OCI-M2 (cell line): ENCODE results near the gene FBXW2.
"Not testable (repeated sequence)": the region's sequence is repeated elsewhere in the genome, so short reads cannot be mapped to it uniquely, and the experiment has no call there.

Source experiments
- DNase-seq: peaks from one replicate; lab custom pipeline; 2025; ENCODE audit not compliant: unreplicated experiment; lab: John Stamatoyannopoulos, UW

Gene FBXW2

GRCh38 chr9:120792898-120793765 is at the start of gene FBXW2:
Gene FBXW2, minus strand, starts transcription at chr9:120793416. Its CDS starts 5,158 bp downstream, at chr9:120788258.
- no peak for DNase-seq

DNA sequence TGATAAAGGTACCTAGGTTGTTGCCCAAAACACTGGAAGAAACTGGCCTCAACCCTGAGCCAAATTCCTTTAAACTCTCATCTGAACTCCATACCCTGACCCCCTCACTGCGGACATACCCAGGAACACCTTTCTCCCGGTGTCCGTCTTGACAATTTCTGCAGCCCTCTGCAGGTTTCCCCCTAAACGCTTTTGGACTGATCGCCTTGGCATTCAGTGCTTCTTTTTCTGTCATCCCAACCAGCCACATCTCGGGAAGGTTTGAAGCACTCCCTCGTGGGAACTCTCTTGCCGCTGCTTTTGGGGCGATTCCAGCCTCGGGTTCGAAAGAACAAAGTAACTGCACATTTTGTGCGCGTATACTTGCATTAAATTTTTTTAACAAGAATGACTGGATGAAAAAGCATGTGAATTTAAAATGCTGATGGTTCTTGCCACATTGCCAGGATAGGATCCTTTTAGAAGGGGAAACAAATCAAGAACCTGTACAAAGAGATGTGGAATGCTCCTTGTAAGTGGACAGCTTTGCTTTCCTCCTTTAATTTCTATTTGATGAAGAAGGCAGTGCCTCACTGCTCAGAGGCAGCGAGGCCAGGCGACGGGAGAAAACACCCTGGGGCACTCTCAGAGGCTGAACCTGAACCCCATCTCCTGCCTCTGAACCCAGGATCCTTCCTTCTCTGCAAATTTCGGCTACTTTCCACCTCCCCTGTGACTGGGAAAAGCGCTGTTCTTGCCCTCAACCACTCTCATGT is 48.9 kb upstream of the FBXW2 start:
- DNase-seq: no peak

DNA sequence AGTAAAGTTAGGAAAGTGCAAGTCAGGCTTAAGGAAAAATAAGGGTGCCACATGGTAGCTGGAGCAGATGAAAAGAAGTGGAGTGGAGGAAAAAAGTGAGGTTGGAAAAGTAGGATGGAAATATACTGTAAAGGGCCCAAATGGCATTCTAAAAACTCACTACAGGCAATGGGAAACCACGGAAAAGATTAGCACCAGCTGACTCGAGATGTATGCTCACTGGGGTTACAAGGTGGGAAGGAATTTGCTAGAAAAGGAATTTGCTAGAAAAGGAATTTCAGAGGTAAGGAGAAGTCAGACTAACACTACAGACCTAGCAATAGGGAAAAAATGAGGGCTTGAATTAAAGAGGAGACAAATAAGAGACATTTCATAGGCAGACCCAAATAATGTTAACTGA is 45.9 kb upstream of the FBXW2 start:
- no peak for DNase-seq

DNA sequence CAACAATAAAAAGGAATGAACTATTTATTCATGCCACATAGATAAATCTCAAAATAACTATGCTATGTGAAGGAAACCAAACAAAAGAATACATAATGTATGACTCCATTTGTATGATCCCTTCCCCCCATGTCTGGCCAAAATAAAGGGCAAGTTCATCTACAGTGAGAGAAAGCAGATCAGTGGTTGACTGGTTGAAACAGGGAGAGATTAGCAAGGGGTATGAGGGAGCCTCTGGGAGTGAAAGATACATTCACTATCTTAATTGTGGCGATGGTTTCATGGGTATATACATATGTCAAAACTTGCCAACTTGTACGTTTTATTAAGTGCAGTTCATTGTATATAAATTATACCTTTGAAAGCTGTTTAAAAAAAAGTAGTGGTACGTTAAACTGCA is 44.7 kb upstream of the FBXW2 start:
- no peak for DNase-seq

- no peak for DNase-seq
These were observed 40.1 kb upstream of the FBXW2 start for GRCh38 chr9:120833325-120833724.

DNA sequence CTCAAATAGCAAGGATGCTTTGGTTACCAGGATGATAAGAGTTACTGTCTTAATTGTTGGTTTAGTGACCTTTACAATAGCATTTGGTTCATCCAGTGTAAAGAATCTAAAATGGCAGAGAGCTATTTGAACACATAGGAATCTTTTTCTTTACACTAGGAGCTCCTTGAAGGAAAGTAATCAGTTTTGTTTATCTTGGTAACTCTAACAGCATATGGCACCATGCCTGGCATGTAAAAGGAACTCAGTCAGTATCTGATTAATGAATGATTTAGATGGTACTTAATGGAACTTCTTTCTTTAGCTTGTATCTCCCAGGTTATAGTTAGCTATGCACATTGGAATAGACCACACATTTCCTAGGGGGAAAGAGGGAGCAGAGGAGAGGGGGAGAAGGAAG is 39.6 kb upstream of the FBXW2 start:
- no peak for DNase-seq

GRCh38 chr9:120830865-120831264 is 37.6 kb upstream of the FBXW2 start:
- no peak for DNase-seq

DNA sequence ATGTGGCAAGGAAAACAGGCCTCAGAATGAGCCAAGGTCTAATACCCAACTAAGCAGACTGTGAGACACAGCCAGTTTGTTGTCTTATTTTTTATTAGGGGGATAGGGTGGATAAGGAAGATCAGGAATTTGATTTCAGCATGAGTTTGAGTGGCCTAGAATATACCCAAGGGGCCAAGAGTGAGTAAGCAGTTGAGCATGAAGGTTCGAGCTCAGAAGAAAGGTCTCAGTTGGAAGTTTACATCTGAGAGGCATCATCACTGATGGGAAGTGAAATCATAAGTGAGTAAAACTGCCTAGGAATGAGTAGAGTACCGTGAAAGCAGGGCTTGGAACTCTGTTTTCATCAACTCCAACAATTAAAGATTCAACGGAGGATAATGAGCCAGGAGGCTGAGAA is 36.9 kb upstream of the FBXW2 start:
- no peak for DNase-seq

- no peak for DNase-seq
These were observed 36.4 kb upstream of the FBXW2 start for GRCh38 chr9:120829650-120830049.

GRCh38 chr9:120820095-120820494 is 26.9 kb upstream of the FBXW2 start:
- no peak for DNase-seq

DNA sequence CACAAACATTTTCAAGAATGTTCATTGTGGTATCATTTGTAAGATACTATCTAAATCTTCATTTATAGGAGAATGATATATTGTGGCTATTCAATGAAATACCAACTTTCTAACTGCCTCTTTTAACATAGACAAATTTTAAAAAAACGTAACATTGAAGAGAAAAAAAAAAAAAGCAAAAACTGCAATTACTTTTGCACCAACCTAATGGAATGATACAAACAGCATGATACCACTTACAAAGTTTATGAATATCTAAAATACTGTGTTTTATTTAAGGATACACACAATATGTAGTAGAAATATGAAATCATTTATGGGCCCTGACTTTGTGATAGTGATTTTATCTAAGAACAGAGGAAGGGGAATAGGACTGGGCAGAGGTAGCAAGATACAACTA is 25.4 kb upstream of the FBXW2 start:
- no peak for DNase-seq

- no peak for DNase-seq
These were observed 21.9 kb upstream of the FBXW2 start for GRCh38 chr9:120815075-120815474.

GRCh38 chr9:120808931-120809330 is 15.7 kb upstream of the FBXW2 start:
- no peak for DNase-seq

- no peak for DNase-seq
These were observed 14.6 kb upstream of the FBXW2 start for GRCh38 chr9:120807607-120808379.

GRCh38 chr9:120804784-120805363 is 11.7 kb upstream of the FBXW2 start:
- DNase-seq: not testable (repeated sequence)

DNA sequence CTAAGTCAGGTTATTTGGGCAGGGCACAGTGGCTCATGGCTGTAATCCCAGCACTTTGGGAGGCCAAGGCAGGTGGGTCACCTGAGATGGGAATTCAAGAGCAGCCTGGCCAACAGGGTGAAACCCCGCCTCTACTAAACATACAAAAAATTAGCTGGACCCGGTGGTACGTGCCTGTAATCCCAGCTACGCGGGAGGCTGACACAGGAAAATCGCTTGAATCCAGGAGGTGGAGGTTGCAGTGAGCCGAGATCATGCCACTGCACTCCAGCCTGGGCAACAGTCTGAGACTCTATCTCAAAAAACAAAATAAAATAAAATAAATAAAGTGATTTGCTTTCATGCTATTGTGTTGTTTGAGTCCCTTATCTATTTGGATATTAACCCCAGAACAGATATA is 8.2 kb upstream of the FBXW2 start:
- DNase-seq: no peak

DNA sequence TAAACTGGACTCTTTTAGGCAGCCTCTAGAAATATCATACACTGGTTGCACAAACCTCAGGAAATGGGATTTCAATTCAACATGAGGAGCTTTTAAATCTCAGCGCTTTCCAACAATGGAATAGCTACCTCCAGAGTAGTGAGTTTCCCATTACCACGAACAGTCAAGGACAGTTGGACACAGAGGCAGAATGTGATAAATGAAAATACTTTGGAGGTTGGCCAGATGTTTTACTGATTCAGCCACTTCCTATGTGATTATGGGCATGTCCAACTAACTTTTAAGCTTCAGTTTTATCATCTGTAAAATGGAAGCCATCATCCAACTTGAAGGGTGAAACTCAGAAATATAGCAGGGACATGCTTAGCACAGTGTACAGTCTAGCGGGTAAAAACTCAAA is 2.1 kb downstream of the FBXW2 start:
- DNase-seq: no peak

DNA sequence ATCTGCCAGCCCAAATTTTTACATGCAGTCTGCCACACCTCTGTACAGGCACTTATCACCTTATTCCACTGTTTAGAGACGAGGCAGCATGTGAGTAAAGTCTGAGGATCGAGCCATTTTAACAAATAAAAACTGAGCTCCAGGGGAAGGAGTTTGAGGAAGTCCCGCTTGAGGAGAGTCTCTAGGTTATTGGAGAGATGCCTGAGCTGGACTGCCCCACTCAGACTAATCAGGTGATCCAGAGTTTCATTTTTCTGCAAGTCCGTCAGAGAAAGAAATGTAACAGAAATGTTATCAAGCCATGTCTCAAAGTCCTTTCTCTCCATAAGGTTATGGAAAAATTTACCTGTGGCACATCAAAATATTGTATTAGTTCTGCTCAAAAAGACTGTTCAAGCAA is 5.3 kb downstream of the FBXW2 start:
- DNase-seq: no peak

DNA sequence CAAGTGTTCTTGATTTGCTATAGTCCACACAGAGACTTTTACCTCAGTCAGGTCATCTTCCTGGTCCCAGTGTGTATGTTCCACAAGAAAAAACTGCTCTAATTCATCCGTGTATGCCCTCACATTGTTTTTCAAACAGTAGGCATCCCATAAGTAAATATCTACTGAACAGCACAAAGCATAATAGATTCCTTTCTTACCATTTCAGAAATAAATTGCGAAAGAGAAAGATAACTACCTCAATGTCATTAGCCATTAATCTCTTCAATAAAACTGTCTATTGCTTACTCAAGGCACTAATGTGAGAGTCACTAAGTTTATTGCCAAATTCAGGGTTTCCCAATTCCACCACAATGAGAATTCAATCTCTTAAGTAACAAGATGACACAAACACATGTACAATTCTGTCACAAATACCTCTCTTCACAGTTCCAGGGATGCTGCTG is 9.6 kb downstream of the FBXW2 start:
- no peak for DNase-seq

- DNase-seq: no peak
These were observed 12.0 kb downstream of the FBXW2 start for GRCh38 chr9:120781236-120781635.

DNA sequence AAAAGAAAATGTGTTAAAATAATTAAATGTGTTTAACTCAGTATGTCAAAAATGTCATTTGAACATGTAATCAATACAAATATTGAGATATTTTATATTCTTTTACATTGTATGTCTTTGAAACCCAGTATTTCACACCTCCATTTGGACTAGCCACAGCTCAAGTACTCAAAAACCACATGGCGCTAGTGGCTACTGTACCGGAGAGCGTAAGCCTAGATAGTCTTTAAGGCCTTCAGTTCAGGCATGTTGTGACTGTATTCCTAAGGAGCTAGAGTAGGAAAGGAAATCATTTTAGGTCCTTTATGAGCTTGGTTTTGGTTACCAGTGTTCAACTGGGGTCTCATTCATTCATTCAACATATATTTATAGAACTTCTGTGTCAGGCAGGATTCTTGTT is 12.8 kb downstream of the FBXW2 start:
- no peak for DNase-seq
